Mucosa of rectum (tissue), 2 donors: ENCODE data around the gene DMRTC2.
A peak's percentile ranks its signal among the peaks of the same experiment; 100 is the strongest.

Experiments
- H3K27ac ChIP-seq, 2 donors: one replicate each; pipeline ENCODE4 v1.7.0; 2013; ENCODE audit warnings: inconsistent platforms in 2 of 2, low read depth in 2 of 2, low read length in 2 of 2
- H3K27me3 ChIP-seq, 2 donors: one replicate each; pipeline ENCODE4 v1.7.0; 2013; ENCODE audit warnings: low read length in 2 of 2; ENCODE audit not compliant: control insufficient read depth in 2 of 2, insufficient read depth in 2 of 2
- H3K36me3 ChIP-seq, 2 donors: one replicate each; pipeline ENCODE4 v1.7.0; 2013; ENCODE audit warnings: low read length in 2 of 2; ENCODE audit not compliant: control insufficient read depth in 2 of 2, insufficient read depth in 2 of 2
- H3K4me1 ChIP-seq, 2 donors: one replicate each; pipeline ENCODE4 v1.7.0; 2013; ENCODE audit warnings: low read length in 2 of 2, mild to moderate bottlenecking in 1 of 2; ENCODE audit not compliant: control insufficient read depth in 2 of 2, insufficient read depth in 2 of 2
- H3K4me3 ChIP-seq, 2 donors: one replicate each; pipeline ENCODE4 v1.7.0; 2013; ENCODE audit warnings: low read length in 2 of 2
- H3K9ac ChIP-seq, 2 donors: one replicate each; pipeline ENCODE4 v1.7.0; 2013; ENCODE audit warnings: low read length in 2 of 2, low read depth in 1 of 2, mild to moderate bottlenecking in 1 of 2
- H3K9me3 ChIP-seq, 2 donors: one replicate each; pipeline ENCODE4 v1.7.0; 2013; ENCODE audit warnings: low read length in 2 of 2; ENCODE audit not compliant: control insufficient read depth in 2 of 2
- donor health status: healthy.
- donor health status: Normal muscosa, but diverticular disease.

DMRTC2 gene

GRCh38 chr19:41859618-41860418, 15.0 kb downstream of the DMRTC2 start, which contains the start of gene RPS19:
Gene RPS19 (plus strand): TSS chr19:41860255. CDS start chr19:41860775, 520 bp downstream.
- Histone ChIP-seq H3K27ac (peak within 1 kb of the TSS; percentile 98 to 99), H3K9ac (peak within 1 kb of the TSS; percentile 90 to 95), H3K36me3 (peaks cover 32 to 34% of the 10 kb centered on the region in 2 donors), H3K27me3 (no peaks in the 10 kb centered on the region), H3K4me1 (peaks cover 30 to 36% of the 10 kb centered on the region in 2 donors), H3K9me3 (no peaks in the 10 kb centered on the region), H3K4me3 (peak within 1 kb of the TSS; percentile 89 to 97)

- H3K9ac ChIP-seq, result peak overlapping the region; percentile 90 to 95
- peak overlapping the region; percentile 89 to 97 for H3K4me3 ChIP-seq
- no peaks in the 10 kb centered on the region for H3K27me3 ChIP-seq
- no peaks in the 10 kb centered on the region for H3K9me3 ChIP-seq
- H3K4me1 ChIP-seq, result peaks cover 32 to 36% of the 10 kb centered on the region in 2 donors
- peaks cover 38% of the 10 kb centered on the region in 2 donors for H3K36me3 ChIP-seq
- peak overlapping the region; percentile 98 to 99 for H3K27ac ChIP-seq
Measured at GRCh38 chr19:41860419-41861115, 15.7 kb downstream of the DMRTC2 start.

GRCh38 chr19:41861116-41861768, 16.4 kb downstream of the DMRTC2 start:
- Histone ChIP-seq H3K27me3 (no peaks in the 10 kb centered on the region), H3K9me3 (no peaks in the 10 kb centered on the region), H3K4me3 (peak overlapping the region; percentile 89 to 97), H3K9ac (peak overlapping the region; percentile 90 to 95), H3K27ac (peak overlapping the region; percentile 98 to 99), H3K4me1 (peaks cover 34 to 37% of the 10 kb centered on the region in 2 donors), H3K36me3 (peaks cover 39 to 40% of the 10 kb centered on the region in 2 donors)

- Histone ChIP-seq H3K4me1 (peaks cover 36 to 39% of the 10 kb centered on the region in 2 donors), H3K36me3 (peaks cover 41 to 42% of the 10 kb centered on the region in 2 donors), H3K27ac (no peak overlapping the region), H3K27me3 (no peaks in the 10 kb centered on the region), H3K9ac (no peak overlapping the region), H3K9me3 (no peaks in the 10 kb centered on the region), H3K4me3 (no peak overlapping the region)
Measured at GRCh38 chr19:41861846-41862245, 17.0 kb downstream of the DMRTC2 start.

- Histone ChIP-seq H3K4me1 (peaks cover 36 to 39% of the 10 kb centered on the region in 2 donors), H3K9me3 (no peaks in the 10 kb centered on the region), H3K9ac (no peak overlapping the region), H3K36me3 (peaks cover 41 to 42% of the 10 kb centered on the region in 2 donors), H3K27ac (no peak overlapping the region), H3K4me3 (no peak overlapping the region), H3K27me3 (no peaks in the 10 kb centered on the region)
Measured at GRCh38 chr19:41862445-41862986, 17.7 kb downstream of the DMRTC2 start.

GRCh38 chr19:41863209-41863931, 18.5 kb downstream of the DMRTC2 start:
- Histone ChIP-seq H3K4me1 (peaks cover 45 to 46% of the 10 kb centered on the region in 2 donors), H3K9ac (no peak overlapping the region)

GRCh38 chr19:41864374-41864773, 19.5 kb downstream of the DMRTC2 start:
- no peak overlapping the region for H3K9ac ChIP-seq
- no peaks in the 10 kb centered on the region for H3K27me3 ChIP-seq
- H3K27ac ChIP-seq, result no peak overlapping the region
- peaks cover 43 to 49% of the 10 kb centered on the region in 2 donors for H3K4me1 ChIP-seq
- no peaks in the 10 kb centered on the region for H3K9me3 ChIP-seq
- H3K36me3 ChIP-seq, result peaks cover 47 to 56% of the 10 kb centered on the region in 2 donors
- no peak overlapping the region for H3K4me3 ChIP-seq

More at GRCh38 chr19:41863209-41863931, 18.5 kb downstream of the DMRTC2 start:
- no peak overlapping the region for H3K27ac ChIP-seq
- H3K27me3 ChIP-seq, result no peaks in the 10 kb centered on the region
- peaks cover 41 to 46% of the 10 kb centered on the region in 2 donors for H3K36me3 ChIP-seq
- no peaks in the 10 kb centered on the region for H3K9me3 ChIP-seq
- no peak overlapping the region for H3K4me3 ChIP-seq

GRCh38 chr19:41866284-41866683, 21.4 kb downstream of the DMRTC2 start:
- Histone ChIP-seq H3K4me3 (no peak overlapping the region), H3K9ac (no peak overlapping the region), H3K4me1 (peaks cover 42 to 49% of the 10 kb centered on the region in 2 donors), H3K36me3 (peaks cover 57 to 62% of the 10 kb centered on the region in 2 donors), H3K9me3 (no peaks in the 10 kb centered on the region), H3K27me3 (no peaks in the 10 kb centered on the region), H3K27ac (no peak overlapping the region)
